Suprapubic skin (tissue), 4 donors: ENCODE results near the gene PLA1A. TPM values are rescaled to one million over a fixed set of nuclear protein-coding genes. Genes with fewer than 3 reads are reported as not detected.
A peak's percentile ranks its signal among the peaks of the same experiment; 100 is the strongest.

Experiments used
- DNase-seq, 2 donors: peaks; one replicate each; pipeline ENCODE4 v3.0.0-alpha.2; 2019; ENCODE audit warnings: low spot score in 2 of 2
- H3K27ac ChIP-seq: fragments of 200-600 bp; sonication (generic); one replicate; pipeline ENCODE4 v1.5.1; 2019
- H3K27me3 ChIP-seq: fragments of 200-600 bp; sonication (generic); one replicate; pipeline ENCODE4 v1.5.1; 2019
- H3K36me3 ChIP-seq: fragments of 200-600 bp; sonication (generic); one replicate; pipeline ENCODE4 v1.5.1; 2019
- H3K4me1 ChIP-seq: fragments of 200-600 bp; sonication (generic); one replicate; pipeline ENCODE4 v1.5.1; 2019
- H3K4me3 ChIP-seq: fragments of 200-600 bp; sonication (generic); one replicate; pipeline ENCODE4 v1.5.1; 2019; ENCODE audit warnings: mild to moderate bottlenecking
- H3K9me3 ChIP-seq: fragments of 200-600 bp; sonication (generic); one replicate; pipeline ENCODE4 v1.5.1; 2019
- CTCF ChIP-seq, 2 donors: fragments of 200-600 bp in 1 of 2; fragments of 450-650 bp in 1 of 2; sonication (generic) in 1 of 2; IDR thresholded peaks; one replicate each; pipeline ENCODE4 v1.5.1; 2016 to 2019; ENCODE audit warnings: antibody characterized with exemption in 2 of 2, mild to moderate bottlenecking in 1 of 2, moderate library complexity in 1 of 2
- EP300 ChIP-seq: sonication (generic); formaldehyde crosslinking; IDR thresholded peaks from one replicate; pipeline ENCODE4 v1.6.1; 2017; ENCODE audit warnings: antibody characterized with exemption
- POLR2A ChIP-seq, 2 donors: fragments of 450-650 bp; IDR thresholded peaks; one replicate each; pipeline ENCODE4 v1.6.1; 2017; ENCODE audit warnings: antibody characterized with exemption in 2 of 2, mild to moderate bottlenecking in 2 of 2, moderate library complexity in 2 of 2
- POLR2AphosphoS5 ChIP-seq, 3 donors: sonication (generic); formaldehyde crosslinking; IDR thresholded peaks; one replicate each; pipeline ENCODE4 v1.6.1; 2017; ENCODE audit warnings: antibody characterized with exemption in 3 of 3
- WGBS: methylation state at CpG from one replicate; pipeline ENCODE4 v1.1.5; 2018; 5-methylcytosine and 5-hydroxymethylcytosine counted together
- total RNA-seq, 4 donors: library from RNA; depleted of rRNA; stranded (reverse); fragments of >200 nt; gene quantifications; one replicate each; pipeline ENCODE4 v1.1.0, GENCODE V29; 2016

Gene PLA1A
- total RNA-seq, 4 donors from 2014 or later, result 0.39 to 1.8 (median 1.4) TPM; not detected in 1

GRCh38 chr3:119598410-119599098 is 869 bp downstream of the PLA1A start:
- no peaks in the 10 kb centered on the region for H3K36me3 ChIP-seq
- TF ChIP-seq POLR2A (IDR thresholded peaks at IDR 0.05) (no peak), CTCF (IDR thresholded peaks at IDR 0.05) (no peak), POLR2AphosphoS5 (IDR thresholded peaks at IDR 0.05) (no peak)
- H3K9me3 ChIP-seq, result no peaks in the 10 kb centered on the region
- no peaks in the 10 kb centered on the region for H3K27me3 ChIP-seq
- no peak overlapping the region for H3K27ac ChIP-seq
- WGBS, result 97% methylated on average over 1 of the region's 1 CpG
- peak in 1 of 2 donors; percentile 12 for DNase-seq
- H3K4me1 ChIP-seq, result no peaks in the 10 kb centered on the region
- no peak overlapping the region for H3K4me3 ChIP-seq

- no peak overlapping the region for H3K4me3 ChIP-seq
- WGBS, result 85% methylated on average over 6 of the region's 6 CpGs
- TF ChIP-seq POLR2A (IDR thresholded peaks at IDR 0.05) (no peak), CTCF (IDR thresholded peaks at IDR 0.05) (no peak), EP300 (no peak), POLR2AphosphoS5 (IDR thresholded peaks at IDR 0.05) (no peak)
- H3K27ac ChIP-seq, result no peak overlapping the region
- no peaks in the 10 kb centered on the region for H3K4me1 ChIP-seq
- no peaks in the 10 kb centered on the region for H3K27me3 ChIP-seq
- no peaks in the 10 kb centered on the region for H3K9me3 ChIP-seq
- no peak for DNase-seq
- H3K36me3 ChIP-seq, result no peaks in the 10 kb centered on the region
These were observed 2.0 kb downstream of the PLA1A start for GRCh38 chr3:119599558-119600174.

GRCh38 chr3:119600732-119601131 is 3.0 kb downstream of the PLA1A start:
- Histone ChIP-seq H3K27me3 (no peaks in the 10 kb centered on the region), H3K9me3 (no peaks in the 10 kb centered on the region), H3K27ac (no peak overlapping the region), H3K36me3 (no peaks in the 10 kb centered on the region), H3K4me1 (no peaks in the 10 kb centered on the region), H3K4me3 (no peak overlapping the region)
- DNase-seq, result peak in 1 of 2 donors; percentile 70
- 64% methylated on average over 4 of the region's 5 CpGs for WGBS
- TF ChIP-seq POLR2A (IDR thresholded peaks at IDR 0.05), result no peak
- no peak for TF ChIP-seq EP300
- no peak for TF ChIP-seq POLR2AphosphoS5 (IDR thresholded peaks at IDR 0.05)
- TF ChIP-seq CTCF (IDR thresholded peaks at IDR 0.05), result no peak

GRCh38 chr3:119601154-119601553 is 3.5 kb downstream of the PLA1A start:
- Histone ChIP-seq H3K36me3 (no peaks in the 10 kb centered on the region), H3K4me3 (no peak overlapping the region), H3K27me3 (no peaks in the 10 kb centered on the region), H3K4me1 (no peaks in the 10 kb centered on the region), H3K9me3 (no peaks in the 10 kb centered on the region), H3K27ac (no peak overlapping the region)
- TF ChIP-seq POLR2A (IDR thresholded peaks at IDR 0.05), result no peak
- TF ChIP-seq EP300, result no peak
- TF ChIP-seq POLR2AphosphoS5 (IDR thresholded peaks at IDR 0.05), result no peak
- no peak for TF ChIP-seq CTCF (IDR thresholded peaks at IDR 0.05)
- DNase-seq, result peak in 1 of 2 donors; percentile 41
- WGBS, result 95% methylated on average over 3 of the region's 3 CpGs

GRCh38 chr3:119602676-119603075 is 5.0 kb downstream of the PLA1A start:
- Histone ChIP-seq H3K9me3 (no peaks in the 10 kb centered on the region), H3K27ac (no peak overlapping the region), H3K4me1 (no peaks in the 10 kb centered on the region), H3K27me3 (no peaks in the 10 kb centered on the region), H3K4me3 (no peak overlapping the region), H3K36me3 (no peaks in the 10 kb centered on the region)
- no peak for TF ChIP-seq POLR2A (IDR thresholded peaks at IDR 0.05)
- no peak for TF ChIP-seq CTCF (IDR thresholded peaks at IDR 0.05)
- TF ChIP-seq POLR2AphosphoS5 (IDR thresholded peaks at IDR 0.05), result no peak
- TF ChIP-seq EP300, result no peak
- no peak for DNase-seq
- 42% methylated on average over 1 of the region's 1 CpG for WGBS
